Retina (tissue), 1 donor: ENCODE data around the gene EHD4.

Source experiments
- DNase-seq: peaks from one replicate; pipeline ENCODE4 v3.0.0-alpha.2; 2016

The EHD4 gene

DNA sequence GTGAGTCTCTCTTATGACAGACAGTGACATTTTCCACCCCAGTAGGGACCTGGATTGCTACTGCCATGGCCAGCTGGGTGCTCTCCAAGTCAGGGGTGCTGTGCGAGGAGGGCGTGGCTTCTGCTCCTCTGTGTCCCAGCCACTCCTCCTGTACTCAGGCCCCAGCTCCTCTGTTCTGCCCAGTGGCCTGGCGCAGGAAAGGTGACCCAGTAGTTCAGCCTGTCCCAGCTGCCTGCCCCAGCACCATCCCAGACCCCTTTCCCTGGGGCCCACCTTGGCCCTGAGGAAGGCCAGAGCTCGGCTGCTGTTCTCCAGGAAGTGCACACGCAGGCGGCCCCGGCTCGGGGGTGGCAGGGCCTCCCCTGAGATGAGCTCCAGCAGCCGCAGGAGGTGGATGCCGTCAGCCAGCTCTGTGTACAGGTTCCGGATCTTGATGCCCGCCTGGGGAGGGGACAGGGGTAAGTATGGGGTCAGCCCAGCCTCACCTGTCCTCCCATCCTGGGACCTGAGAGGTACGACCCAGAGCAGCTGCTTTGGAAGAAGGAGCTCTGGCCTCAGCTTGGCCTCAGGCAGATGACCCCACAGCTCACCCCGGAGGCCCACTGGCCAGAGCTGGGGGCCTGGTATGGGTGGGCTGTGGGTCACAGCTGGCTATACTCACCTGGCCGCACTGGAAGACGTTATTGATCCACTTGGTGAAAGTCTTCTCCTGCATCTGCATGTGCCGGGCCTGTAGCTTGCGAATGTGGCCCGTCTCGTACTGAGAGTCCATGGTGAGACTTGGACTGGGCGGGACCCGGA lies 79.5 kb downstream of the EHD4 start:
- peak; percentile 50 for DNase-seq

DNA sequence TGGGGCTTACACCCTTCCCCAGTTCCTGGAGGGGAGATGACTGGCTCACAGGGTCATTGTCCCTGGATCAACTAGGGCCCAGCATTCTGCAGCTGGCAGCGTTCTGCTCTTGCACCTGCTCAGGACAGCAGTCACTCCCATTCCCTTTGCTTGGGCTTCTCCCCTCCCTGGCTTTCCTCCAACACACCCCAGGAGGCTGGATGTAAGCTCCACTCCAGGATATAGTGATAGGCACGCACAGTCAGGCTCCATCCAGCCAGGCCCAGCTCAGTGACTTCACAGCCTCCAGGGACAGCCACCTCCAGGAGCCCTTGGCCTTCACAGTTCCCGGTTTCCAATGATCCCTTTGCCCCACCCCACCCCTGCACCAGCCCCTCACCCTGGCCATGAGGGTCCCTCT lies 80.4 kb downstream of the EHD4 start:
- peak; percentile 38 for DNase-seq

DNA sequence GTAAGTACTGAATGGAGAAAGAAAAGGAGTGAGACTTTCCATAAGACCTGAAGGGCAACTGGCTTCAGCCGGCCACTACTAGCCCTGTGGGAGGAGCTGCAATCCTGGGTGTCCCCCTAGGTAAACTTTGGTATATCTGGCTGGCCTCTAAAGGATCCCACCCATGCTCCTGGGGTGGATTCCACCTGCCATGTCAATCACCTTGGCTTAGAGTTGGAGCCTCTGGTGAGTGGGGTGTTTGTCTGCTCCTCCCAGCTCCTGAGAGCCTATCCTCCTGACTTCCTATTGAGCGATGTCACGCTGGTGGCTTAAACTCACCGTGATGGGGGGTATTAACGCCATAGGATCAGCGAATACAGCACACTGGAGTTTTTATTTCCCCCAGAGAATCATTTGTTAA lies 81.1 kb downstream of the EHD4 start:
- no peak for DNase-seq

GRCh38 chr15:41890050-41890690 lies 82.2 kb downstream of the EHD4 start:
- no peak for DNase-seq

- no peak for DNase-seq
Measured at GRCh38 chr15:41888662-41889253, 83.6 kb downstream of the EHD4 start.

DNA sequence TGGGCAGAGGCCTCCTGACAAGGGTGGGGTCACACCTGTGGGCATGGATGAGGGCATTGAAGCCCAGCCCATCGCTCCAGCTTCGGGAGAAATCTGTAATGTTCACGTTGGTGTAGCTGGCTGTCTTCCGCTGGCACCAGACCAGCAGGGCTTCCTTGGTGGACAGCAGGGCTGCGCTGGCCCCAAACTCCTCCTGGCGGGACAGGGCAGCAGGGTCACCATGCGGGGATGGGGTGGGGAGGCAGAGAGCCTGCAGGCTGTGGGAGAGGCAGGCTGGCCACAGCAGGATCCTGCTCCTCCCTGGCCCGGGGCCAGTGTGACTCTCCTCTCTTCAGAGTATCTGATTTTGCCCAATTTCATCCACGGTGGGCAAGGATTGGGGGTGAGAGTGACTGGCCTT lies 84.5 kb downstream of the EHD4 start:
- no peak for DNase-seq

DNA sequence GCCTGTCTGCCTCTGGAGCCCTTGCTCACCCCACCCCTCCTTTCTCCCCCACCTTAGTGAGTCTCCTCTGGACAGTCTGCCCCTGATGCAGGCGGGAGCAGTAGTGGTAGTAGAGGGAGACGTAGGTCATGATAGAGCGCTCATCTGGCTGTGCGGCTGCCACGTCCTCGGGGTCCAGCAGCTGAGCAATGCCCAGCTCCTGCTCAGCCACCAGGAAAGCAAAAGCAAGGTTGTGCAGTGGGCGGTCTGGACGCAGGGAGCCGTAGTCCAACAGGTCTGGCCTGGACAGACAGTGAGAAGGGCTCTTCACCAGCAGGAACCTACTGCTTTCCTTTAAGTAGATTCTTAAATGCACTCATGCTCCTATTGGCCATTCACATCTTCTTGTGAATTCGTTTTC lies 85.2 kb downstream of the EHD4 start:
- DNase-seq, result no peak

DNA sequence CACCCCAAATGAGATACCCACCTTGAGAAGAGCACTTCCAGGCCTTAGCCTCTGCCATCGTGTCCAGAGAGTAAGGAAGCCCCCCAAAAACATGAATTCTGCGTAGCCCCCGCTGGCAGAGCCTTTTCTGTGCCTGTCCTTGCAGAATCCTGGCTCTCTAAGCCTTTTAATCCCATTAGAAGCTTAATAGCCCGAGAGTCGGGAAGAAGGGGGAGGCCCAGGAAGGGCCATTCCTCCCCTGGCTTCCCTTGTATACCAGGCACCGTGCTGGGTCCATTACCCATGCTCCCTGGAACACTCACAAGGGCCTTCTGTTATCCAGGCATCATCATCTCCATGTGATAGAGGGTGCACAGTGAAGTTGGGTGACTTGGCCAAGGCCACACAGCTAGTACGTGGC lies 85.6 kb downstream of the EHD4 start:
- DNase-seq, result no peak

GRCh38 chr15:41885841-41886240 lies 86.5 kb downstream of the EHD4 start:
- no peak for DNase-seq

DNA sequence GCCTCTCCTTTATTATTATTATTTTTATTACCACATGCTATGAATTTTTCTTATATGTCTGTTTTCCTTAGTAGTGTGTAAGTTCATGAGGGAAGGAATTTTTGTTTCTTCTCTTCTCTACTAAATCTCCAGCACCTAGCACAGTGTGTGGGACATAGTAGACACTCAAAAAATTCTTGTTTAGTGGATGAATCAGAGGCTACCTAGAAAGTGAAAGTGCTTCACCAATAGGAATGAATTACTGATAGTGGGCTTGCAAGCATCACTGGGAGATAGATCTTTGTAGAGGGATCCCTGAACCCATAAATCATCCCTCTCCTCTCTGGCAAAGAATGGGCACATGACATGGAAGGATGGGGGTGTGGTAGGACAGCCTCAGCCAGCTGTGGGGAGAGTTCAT lies 87.0 kb downstream of the EHD4 start:
- DNase-seq, result no peak

GRCh38 chr15:41884458-41884857 lies 87.9 kb downstream of the EHD4 start:
- no peak for DNase-seq

- no peak for DNase-seq
Measured at GRCh38 chr15:41883484-41883825, 88.9 kb downstream of the EHD4 start.

DNA sequence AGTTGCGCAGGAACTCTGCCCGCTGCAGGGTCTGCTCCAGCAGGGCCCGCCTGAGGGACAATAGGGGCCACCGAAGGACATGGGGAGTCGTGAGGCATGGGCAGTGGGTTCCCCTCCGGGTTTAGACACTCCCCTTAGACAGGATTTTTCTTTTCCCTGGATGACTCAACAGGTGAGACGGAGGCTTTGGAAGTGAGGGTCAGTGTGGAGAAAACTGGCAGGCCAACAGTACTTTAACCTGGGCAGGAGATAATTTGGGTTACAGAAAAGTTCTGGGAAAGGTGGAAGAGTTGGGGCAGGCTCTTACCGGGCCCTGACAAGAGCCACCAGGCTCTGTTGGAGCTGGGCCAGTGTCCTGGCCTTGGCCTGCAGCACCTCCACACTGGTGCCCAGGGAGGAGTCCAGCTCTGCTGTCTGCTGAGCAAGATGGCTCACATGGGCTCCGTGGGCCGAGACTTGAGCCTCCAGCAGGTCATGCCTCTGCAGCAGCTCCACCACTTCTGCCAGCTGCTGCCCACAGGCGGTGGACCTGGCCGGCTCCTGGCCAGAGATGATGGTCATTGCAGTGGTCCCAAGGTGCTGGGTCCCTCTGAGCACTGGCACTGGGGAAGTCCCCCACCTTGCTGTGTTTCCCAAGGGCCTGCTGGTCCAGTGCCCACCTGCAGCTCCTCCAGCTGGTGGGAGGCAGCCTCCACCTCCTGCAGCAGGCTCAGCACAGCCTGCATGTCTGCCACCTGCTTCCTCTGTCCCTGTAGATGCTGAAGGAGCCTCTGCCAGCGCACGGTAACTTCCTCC lies 89.5 kb downstream of the EHD4 start:
- DNase-seq, result no peak

DNA sequence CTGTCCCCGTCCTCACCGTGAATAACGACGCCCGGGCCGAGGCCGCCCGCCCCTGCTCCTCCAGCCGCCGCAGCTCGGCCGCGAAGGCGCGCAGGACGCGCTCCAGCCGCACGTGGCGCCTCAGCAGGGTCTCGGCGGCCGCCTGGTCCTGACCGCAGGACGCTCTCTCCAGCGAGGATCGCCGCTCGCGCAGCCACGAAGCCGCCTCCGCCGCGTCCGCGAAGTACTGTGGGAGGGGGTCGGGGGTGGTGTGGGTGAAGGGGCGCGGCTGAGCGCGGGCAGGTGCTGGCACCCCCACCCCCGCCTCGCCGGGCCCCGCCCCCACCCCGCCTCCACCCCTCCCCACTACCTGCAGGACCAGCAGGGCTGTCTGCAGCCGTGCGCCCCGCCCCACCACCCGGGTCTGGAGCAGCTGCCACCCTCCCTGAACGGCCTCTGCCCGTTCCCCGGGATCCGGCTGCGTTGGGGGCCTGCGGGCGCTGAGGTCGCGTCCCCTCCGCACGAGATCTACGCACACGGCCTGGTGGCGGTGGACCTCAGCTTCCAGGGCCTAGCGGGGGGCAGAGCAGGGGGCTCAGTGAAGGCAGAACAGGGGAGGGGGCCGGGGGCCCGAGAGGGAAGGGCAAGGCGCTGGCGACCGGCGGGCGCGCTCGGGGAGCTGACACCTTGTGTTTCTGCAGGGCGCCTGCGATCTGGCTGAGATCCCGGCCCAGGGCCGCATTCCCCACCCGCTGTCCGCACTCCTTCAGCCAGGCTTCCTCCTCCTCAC lies 90.3 kb downstream of the EHD4 start:
- peak; percentile 46 for DNase-seq

DNA sequence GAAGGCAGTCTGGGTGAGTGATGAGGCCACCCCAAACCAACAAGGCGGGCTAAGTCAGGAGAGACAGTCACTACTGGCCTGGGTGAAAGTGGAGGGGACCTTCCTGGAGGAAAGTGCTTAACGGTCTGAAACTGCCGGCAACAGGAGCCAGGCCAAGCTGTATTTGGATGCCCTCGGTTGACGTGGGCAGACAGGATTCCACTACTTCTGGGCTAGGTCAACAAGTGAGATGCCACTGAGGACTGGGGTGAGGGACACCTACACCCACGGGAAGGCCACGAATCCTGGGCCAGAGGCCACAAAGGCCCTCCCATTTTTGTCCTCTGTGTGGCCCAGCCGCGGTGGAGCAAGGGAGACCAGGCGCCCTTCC lies 90.8 kb downstream of the EHD4 start:
- DNase-seq, result no peak

DNA sequence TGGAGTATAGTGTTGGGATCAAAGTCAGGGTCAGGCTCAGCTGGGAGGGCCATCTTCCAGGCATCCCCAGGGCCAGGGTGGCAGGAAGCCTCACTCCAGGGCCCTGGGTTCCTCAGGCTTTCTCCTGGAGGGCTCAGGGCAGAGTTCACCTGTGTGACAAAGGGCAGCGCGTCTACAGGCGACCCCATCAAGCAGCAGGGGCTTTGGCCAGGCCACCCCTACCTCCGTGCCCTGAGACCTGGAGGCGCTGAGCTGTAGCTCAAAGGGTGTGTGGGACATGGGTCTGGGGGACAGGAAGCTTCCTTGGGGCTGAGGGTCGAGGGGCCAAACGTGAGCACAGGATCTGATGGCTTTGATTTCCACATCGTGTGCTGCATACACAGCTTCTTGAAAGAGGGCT lies 91.3 kb downstream of the EHD4 start:
- DNase-seq, result no peak

DNA sequence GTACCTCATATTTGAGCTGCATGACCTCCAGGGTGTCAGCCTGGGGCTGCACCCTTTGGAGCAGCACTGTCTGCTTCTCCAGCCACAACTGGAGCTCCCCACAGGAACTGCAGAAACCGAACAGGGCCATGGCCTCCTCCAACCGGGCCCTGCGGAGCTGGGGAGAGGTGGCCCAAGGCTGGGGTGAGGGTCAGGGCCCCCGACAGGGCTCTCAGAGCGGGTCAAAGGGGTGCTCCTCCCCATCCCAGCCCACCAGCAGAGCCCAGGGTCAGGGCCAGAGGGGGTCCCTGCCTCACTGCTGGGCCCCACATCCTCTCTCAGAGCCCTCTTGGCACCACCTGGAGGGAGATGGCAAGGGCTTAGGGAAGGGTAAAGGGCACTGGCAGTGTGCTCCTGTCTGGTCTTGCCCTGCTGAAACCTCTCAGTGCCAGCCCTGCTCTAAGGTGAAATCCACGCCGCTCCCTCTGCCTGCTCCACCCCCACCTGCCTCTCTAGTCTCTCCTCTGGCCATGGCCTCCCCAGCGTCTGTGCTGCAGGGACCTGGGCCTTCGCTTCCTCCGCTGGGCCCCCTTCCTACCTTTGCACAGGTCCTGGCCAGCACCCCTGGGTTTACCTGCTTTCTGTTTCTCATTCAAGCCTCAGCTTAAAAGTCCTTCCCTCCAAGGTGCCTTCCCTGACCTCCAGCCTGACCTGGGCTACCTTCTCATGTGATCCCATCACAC lies 92.0 kb downstream of the EHD4 start:
- no peak for DNase-seq

- no peak for DNase-seq
Measured at GRCh38 chr15:41879321-41879845, 93.0 kb downstream of the EHD4 start.

- DNase-seq, result no peak
Measured at GRCh38 chr15:41878355-41878699, 94.0 kb downstream of the EHD4 start.

- DNase-seq, result no peak
Measured at GRCh38 chr15:41877631-41878354, 94.6 kb downstream of the EHD4 start.

- DNase-seq, result no peak
Measured at GRCh38 chr15:41876689-41877088, 95.7 kb downstream of the EHD4 start.
